IMR-90 (cell line): Measurements from ENCODE around the gene GABRB2.

ENCODE experiments used
- BHLHE40 ChIP-seq: fragments of 150-350 bp; IDR thresholded peaks from 2 replicates; pipeline ENCODE4 v1.6.1; 2016; ENCODE audit warnings: mild to moderate bottlenecking, low read depth, low read length
- SMC3 ChIP-seq: fragments of 150-350 bp; IDR thresholded peaks from 2 replicates; pipeline ENCODE4 v1.6.1; 2016; ENCODE audit warnings: low read depth, mild to moderate bottlenecking, antibody characterized with exemption, low read length, moderate library complexity
- TF ChIP-seq, protein P1 (sequence below): conservative IDR thresholded peaks from 2 replicates; pipeline ENCODE4 v1.5.1; 2012; ENCODE audit warnings: mild to moderate bottlenecking, low read depth, low read length, improper control_type of control experiment

DNA sequence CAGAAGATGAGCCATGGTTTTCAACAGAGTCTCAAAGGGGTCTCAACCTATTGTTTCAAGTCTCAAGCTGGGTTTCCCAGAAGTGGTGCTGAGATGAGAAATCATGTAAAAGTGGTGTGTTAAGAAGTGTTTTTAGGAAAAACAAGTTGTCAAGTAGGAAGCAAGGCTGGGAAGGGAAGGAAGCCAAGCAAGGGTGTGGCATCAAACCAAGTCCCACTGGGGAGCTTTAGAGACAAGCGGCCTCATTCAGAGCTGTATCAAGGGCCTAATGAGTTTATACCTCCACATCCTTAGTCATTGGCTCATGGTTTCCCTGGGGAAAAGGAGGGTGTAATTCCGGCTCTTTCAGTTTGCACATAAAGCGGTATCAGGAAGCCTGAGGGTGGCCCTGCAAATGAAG lies 26.4 kb upstream of the GABRB2 start:
- TF ChIP-seq BHLHE40 (no peak), SMC3 (no peak)
- TF ChIP-seq, protein P1, sequence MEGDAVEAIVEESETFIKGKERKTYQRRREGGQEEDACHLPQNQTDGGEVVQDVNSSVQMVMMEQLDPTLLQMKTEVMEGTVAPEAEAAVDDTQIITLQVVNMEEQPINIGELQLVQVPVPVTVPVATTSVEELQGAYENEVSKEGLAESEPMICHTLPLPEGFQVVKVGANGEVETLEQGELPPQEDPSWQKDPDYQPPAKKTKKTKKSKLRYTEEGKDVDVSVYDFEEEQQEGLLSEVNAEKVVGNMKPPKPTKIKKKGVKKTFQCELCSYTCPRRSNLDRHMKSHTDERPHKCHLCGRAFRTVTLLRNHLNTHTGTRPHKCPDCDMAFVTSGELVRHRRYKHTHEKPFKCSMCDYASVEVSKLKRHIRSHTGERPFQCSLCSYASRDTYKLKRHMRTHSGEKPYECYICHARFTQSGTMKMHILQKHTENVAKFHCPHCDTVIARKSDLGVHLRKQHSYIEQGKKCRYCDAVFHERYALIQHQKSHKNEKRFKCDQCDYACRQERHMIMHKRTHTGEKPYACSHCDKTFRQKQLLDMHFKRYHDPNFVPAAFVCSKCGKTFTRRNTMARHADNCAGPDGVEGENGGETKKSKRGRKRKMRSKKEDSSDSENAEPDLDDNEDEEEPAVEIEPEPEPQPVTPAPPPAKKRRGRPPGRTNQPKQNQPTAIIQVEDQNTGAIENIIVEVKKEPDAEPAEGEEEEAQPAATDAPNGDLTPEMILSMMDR, result no peak
